Tibial nerve (tissue), 4 donors: ENCODE data around the gene TRO. TPM values are rescaled to one million over a fixed set of nuclear protein-coding genes. Genes with fewer than 3 reads are reported as not detected.

Experiments used
- DNase-seq, 2 donors: peaks; one replicate each; pipeline ENCODE4 v3.0.0-alpha.2; 2019; ENCODE audit warnings: low spot score in 2 of 2
- H3K27ac ChIP-seq, 4 donors: fragments of 200-600 bp; sonication (generic) in 3 of 4; one replicate each; pipeline ENCODE4 v1.5.1; 2017 to 2019; ENCODE audit warnings: mild to moderate bottlenecking in 1 of 4
- H3K27me3 ChIP-seq, 2 donors: fragments of 200-600 bp; sonication (generic) in 1 of 2; one replicate each; pipeline versions ENCODE4 v1.5.1 to v1.6.0; 2017 to 2019
- H3K36me3 ChIP-seq, 3 donors: fragments of 200-600 bp; sonication (generic); one replicate each; pipeline ENCODE4 v1.5.1; 2018 to 2019
- H3K4me1 ChIP-seq, 4 donors: fragments of 200-600 bp; sonication (generic) in 3 of 4; one replicate each; pipeline ENCODE4 v1.5.1; 2017 to 2019
- H3K4me3 ChIP-seq, 4 donors: fragments of 200-600 bp; sonication (generic) in 3 of 4; one replicate each; pipeline ENCODE4 v1.5.1; 2017 to 2019; ENCODE audit warnings: mild to moderate bottlenecking in 1 of 4, moderate library complexity in 1 of 4
- H3K9me3 ChIP-seq, 4 donors: fragments of 200-600 bp; sonication (generic) in 3 of 4; one replicate each; pipeline ENCODE4 v1.5.1; 2017 to 2019
- EP300 ChIP-seq, 2 donors: sonication (generic); formaldehyde crosslinking; IDR thresholded peaks; one replicate each; pipeline ENCODE4 v1.6.1; 2017; ENCODE audit warnings: antibody characterized with exemption in 2 of 2, mild to moderate bottlenecking in 1 of 2
- POLR2A ChIP-seq, 2 donors: fragments of 450-650 bp; IDR thresholded peaks; one replicate each; pipeline ENCODE4 v1.6.1; 2017; ENCODE audit warnings: antibody characterized with exemption in 2 of 2, mild to moderate bottlenecking in 2 of 2, moderate library complexity in 2 of 2
- WGBS, 2 donors: methylation state at CpG; one replicate each; pipeline ENCODE4 v1.1.5; 2018; 5-methylcytosine and 5-hydroxymethylcytosine counted together
- total RNA-seq, 4 donors: library from RNA; depleted of rRNA; stranded (reverse); fragments of >200 nt; gene quantifications; one replicate each; pipeline ENCODE4 v1.1.0, GENCODE V29; 2016
- TF ChIP-seq, protein P1 (sequence below), 5 experiments: fragments of 200-600 bp in 3 of 5; fragments of 450-650 bp in 2 of 5; sonication (generic) in 3 of 5; IDR thresholded peaks; one replicate each; pipeline ENCODE4 v1.5.1; 2016 to 2019; ENCODE audit warnings: antibody characterized with exemption in 5 of 5, mild to moderate bottlenecking in 3 of 5, moderate library complexity in 2 of 5

TRO gene
- total RNA-seq, 4 donors from 2014 or later, result 14.4 to 21.0 (median 17.9) TPM

DNA sequence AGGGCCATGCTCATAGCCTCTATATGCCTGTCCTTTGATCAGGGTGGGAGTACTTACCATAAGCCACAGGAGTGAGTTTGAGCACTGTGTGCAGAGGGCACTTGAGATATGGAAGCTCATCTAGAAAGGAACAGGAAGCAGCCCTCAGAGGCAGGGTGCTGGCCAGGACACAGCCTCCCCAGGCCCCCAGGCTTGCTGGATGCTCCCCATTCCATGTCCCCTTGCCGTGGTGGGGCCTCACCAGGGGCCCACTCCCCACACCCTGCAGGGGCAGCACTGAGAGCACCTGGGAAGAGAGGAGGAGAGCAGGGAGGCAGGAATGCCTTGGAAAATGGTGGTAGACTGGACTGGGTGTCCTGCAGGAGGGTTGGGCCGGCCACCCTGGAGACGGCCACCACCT is 14.3 kb downstream of the TRO start:
- 68 to 100% methylated on average over 2 of the region's 3 CpGs for WGBS, 2 donors
- no peak for DNase-seq
- no peaks in the 10 kb centered on the region for H3K27me3 ChIP-seq
- H3K9me3 ChIP-seq, result no peaks in the 10 kb centered on the region
- H3K36me3 ChIP-seq, result peaks cover 0 to 19% (median 0%) of the 10 kb centered on the region in 3 donors
- H3K4me1 ChIP-seq, result no peaks in the 10 kb centered on the region
- no peak overlapping the region for H3K4me3 ChIP-seq
- H3K27ac ChIP-seq, result no peak overlapping the region
- no peak for TF ChIP-seq POLR2A (IDR thresholded peaks at IDR 0.05)
- TF ChIP-seq, protein P1, sequence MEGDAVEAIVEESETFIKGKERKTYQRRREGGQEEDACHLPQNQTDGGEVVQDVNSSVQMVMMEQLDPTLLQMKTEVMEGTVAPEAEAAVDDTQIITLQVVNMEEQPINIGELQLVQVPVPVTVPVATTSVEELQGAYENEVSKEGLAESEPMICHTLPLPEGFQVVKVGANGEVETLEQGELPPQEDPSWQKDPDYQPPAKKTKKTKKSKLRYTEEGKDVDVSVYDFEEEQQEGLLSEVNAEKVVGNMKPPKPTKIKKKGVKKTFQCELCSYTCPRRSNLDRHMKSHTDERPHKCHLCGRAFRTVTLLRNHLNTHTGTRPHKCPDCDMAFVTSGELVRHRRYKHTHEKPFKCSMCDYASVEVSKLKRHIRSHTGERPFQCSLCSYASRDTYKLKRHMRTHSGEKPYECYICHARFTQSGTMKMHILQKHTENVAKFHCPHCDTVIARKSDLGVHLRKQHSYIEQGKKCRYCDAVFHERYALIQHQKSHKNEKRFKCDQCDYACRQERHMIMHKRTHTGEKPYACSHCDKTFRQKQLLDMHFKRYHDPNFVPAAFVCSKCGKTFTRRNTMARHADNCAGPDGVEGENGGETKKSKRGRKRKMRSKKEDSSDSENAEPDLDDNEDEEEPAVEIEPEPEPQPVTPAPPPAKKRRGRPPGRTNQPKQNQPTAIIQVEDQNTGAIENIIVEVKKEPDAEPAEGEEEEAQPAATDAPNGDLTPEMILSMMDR (IDR thresholded peaks at IDR 0.05), result no peak
- TF ChIP-seq EP300 (IDR thresholded peaks at IDR 0.05), result no peak

DNA sequence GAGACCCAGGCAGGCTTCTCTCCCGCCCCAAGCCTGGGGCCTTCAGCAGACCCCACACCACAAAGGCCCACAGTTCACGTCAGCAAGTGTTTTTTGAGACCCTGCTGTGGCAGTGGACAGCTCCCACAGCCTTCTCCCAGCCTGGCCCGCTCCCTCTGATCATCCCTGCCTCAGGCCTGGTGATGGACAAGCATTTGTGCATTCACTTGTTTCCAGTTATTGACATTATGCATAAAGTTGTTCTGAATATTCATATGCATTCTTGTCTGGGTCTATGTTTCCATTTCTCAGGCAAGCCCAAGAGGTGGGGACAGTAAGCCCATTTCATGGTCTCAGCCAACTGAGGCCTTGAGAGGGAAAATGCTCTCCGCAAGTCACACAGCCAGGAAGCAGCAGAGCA is 14.7 kb downstream of the TRO start:
- Histone ChIP-seq H3K36me3 (peaks cover 0 to 15% (median 0%) of the 10 kb centered on the region in 3 donors), H3K9me3 (no peaks in the 10 kb centered on the region), H3K4me3 (no peak overlapping the region), H3K27me3 (no peaks in the 10 kb centered on the region), H3K27ac (no peak overlapping the region), H3K4me1 (no peaks in the 10 kb centered on the region)
- no peak for TF ChIP-seq POLR2A (IDR thresholded peaks at IDR 0.05)
- no peak for TF ChIP-seq EP300 (IDR thresholded peaks at IDR 0.05)
- TF ChIP-seq, protein P1 (IDR thresholded peaks at IDR 0.05), result no peak
- WGBS, 2 donors, result 47 to 94% methylated on average over 3 to 4 of the region's 4 CpGs
- no peak for DNase-seq

DNA sequence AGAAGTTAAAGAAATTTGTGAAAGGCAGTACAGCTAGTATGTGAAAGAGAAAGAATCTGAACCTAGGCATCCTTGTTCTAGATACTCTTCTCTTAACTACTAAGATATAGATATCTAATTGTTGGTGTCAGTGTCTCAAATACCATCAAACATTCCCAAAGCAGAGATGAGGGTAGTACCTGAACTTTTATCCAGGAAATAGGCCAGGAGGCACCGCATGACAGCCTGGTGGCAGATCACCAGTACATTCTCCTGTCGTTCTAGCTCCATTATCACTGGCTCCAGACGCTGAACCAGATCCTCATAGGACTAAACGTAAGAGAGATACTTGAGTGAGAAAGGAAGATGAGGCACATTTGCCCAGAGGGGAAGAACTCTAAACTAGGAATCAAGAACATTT is 16.8 kb downstream of the TRO start:
- DNase-seq, result no peak
- no peak overlapping the region for H3K4me3 ChIP-seq
- H3K9me3 ChIP-seq, result no peaks in the 10 kb centered on the region
- H3K36me3 ChIP-seq, result no peaks in the 10 kb centered on the region
- no peaks in the 10 kb centered on the region for H3K27me3 ChIP-seq
- no peaks in the 10 kb centered on the region for H3K4me1 ChIP-seq
- H3K27ac ChIP-seq, result no peak overlapping the region
- WGBS, 2 donors, result 66 to 89% methylated on average over 4 of the region's 4 CpGs
- no peak for TF ChIP-seq EP300 (IDR thresholded peaks at IDR 0.05)

DNA sequence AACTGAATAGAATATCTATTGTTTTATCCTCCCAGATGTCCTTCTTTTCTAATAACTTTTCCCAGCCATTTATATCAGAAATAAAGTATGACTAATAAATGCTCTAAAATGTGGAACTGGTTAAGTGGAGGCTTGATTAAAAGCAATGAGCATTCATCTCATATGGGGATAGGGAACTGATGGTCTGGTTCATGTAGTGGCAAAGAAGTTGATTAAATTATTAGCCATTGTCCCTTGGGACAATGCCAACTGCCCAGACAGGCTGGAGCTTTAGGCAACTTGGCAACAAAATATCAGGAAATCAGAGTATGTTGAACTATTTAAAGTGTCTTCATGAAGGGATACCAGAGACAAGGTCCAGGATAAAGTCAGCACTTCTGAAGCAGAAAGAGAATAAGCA is 24.2 kb downstream of the TRO start:
- no peaks in the 10 kb centered on the region for H3K36me3 ChIP-seq
- DNase-seq, result no peak
- no peaks in the 10 kb centered on the region for H3K27me3 ChIP-seq
- no peak overlapping the region for H3K4me3 ChIP-seq
- H3K27ac ChIP-seq, result no peak overlapping the region
- H3K9me3 ChIP-seq, result no peaks in the 10 kb centered on the region
- no peaks in the 10 kb centered on the region for H3K4me1 ChIP-seq
- no peak for TF ChIP-seq EP300 (IDR thresholded peaks at IDR 0.05)
- TF ChIP-seq, protein P1 (IDR thresholded peaks at IDR 0.05), result no peak
- no peak for TF ChIP-seq POLR2A (IDR thresholded peaks at IDR 0.05)

DNA sequence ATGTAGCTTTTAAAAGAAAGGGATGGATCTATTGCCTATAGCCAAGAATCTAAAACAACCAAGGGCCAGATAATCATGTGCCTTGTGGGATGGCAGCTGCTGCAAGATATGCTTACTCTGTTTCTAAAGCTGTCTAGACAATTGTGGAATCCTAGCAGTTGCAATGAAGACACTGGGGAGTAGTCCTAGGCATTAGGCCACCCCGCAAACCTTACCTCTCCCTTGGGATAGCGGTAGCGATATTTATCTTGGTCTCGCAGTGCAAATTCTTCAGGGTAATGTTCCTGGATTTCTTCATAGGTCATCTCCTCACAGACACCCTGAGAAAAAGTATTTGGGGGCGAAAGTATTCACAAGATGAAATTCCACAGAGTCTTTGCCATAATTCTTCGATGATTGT is 24.6 kb downstream of the TRO start:
- 66 to 76% methylated on average over 6 of the region's 6 CpGs for WGBS, 2 donors
- DNase-seq, result no peak
- H3K9me3 ChIP-seq, result no peaks in the 10 kb centered on the region
- no peaks in the 10 kb centered on the region for H3K36me3 ChIP-seq
- TF ChIP-seq, protein P1 (IDR thresholded peaks at IDR 0.05), result no peak
- TF ChIP-seq EP300 (IDR thresholded peaks at IDR 0.05) (no peak), POLR2A (IDR thresholded peaks at IDR 0.05) (no peak)
- H3K4me1 ChIP-seq, result no peaks in the 10 kb centered on the region
- H3K27ac ChIP-seq, result no peak overlapping the region
- H3K4me3 ChIP-seq, result no peak overlapping the region
- H3K27me3 ChIP-seq, result no peaks in the 10 kb centered on the region

DNA sequence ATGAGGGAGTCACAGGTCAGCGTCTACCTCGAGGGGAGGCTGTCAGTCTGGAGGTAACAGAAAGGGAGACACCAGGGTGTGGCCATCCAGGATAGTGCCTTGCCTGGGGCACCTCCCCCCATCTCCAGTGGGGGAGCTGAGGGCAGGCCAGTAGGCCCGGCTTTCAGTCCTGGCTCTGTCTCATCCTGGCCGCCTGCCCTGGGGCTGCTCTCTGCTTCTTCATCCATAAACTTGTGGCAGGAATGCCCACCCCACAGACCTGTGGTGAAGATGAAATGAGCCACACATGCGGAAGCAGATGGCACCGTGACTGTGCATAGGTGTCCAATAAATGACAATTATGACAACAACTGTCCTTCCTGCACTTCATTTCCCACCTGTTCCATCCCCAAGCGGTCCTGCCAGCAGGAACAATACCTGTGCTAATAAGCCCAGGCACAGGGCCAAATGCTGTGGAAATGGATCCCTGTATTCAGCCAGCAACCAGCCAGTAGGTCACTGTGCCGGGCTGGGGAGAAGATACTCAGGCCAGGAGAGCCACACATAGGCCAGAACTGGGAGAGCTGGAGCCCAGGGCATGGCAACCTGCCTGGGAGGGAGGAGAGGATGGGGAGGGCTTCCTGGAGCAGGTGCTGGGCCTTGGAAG is 30.2 kb downstream of the TRO start:
- Histone ChIP-seq H3K36me3 (no peaks in the 10 kb centered on the region), H3K9me3 (no peaks in the 10 kb centered on the region), H3K27me3 (no peaks in the 10 kb centered on the region), H3K4me3 (no peak overlapping the region), H3K4me1 (no peaks in the 10 kb centered on the region), H3K27ac (no peak overlapping the region)
- TF ChIP-seq EP300 (IDR thresholded peaks at IDR 0.05), result no peak
- TF ChIP-seq POLR2A (IDR thresholded peaks at IDR 0.05), result no peak
- TF ChIP-seq, protein P1 (IDR thresholded peaks at IDR 0.05), result no peak
- no peak for DNase-seq
- WGBS, 2 donors, result 77 to 86% methylated on average over 3 to 8 of the region's 8 CpGs
